ENCODE data around the gene GRAMD2B.

GRCh38 chr5:126464016-126464415 is 40.8 kb downstream of the GRAMD2B start:
- TF ChIP-seq CTCF (IDR thresholded peaks at IDR 0.05) = no peak
- no peak for TF ChIP-seq TCF7L2 (IDR thresholded peaks at IDR 0.05; ENCODE audit: low read depth, low read length)
- TF ChIP-seq POLR2AphosphoS5 (IDR thresholded peaks at IDR 0.05; ENCODE audit: low read depth, low read length) = no peak
- TF ChIP-seq REST (IDR thresholded peaks at IDR 0.05; ENCODE audit: insufficient read depth in 1 of 2, low read depth in 2 of 2, low read length in 1 of 2) = no peak
- no peak for TF ChIP-seq SIN3A (IDR thresholded peaks at IDR 0.05; ENCODE audit: borderline replicate concordance, insufficient read depth, low read depth, low read length)
